K562 (cell line): Measurements from ENCODE around the gene BACE2. TPM values are rescaled to one million over a fixed set of nuclear protein-coding genes. Genes with fewer than 3 reads are reported as not detected.

Source experiments
- ATAC-seq: fragments of 200-7000 bp; cut with Tn5 transposase; 3 replicates; pipeline ENCODE4 v1.9.1; 2020; ENCODE audit warnings: moderate library complexity
- BruUV-seq: library from RNA; stranded (reverse); fragments of 400-500 nt; replicated peaks from 2 replicates; lab custom pipeline; 2021; lab: Mats Ljungman, UMichigan
- CTCF ChIA-PET: fragments of 300-600 bp; formaldehyde crosslinking; extraction: SDS; loops from one replicate; lab custom pipeline; 2021; ENCODE audit warnings: low intra/inter-chr PET ratio; lab: Yijun Ruan, JAX
- POLR2A ChIA-PET: fragments of 300-600, 350-650 bp; sonication (Branson Sonifier 250); formaldehyde crosslinking; extraction: SDS; loops from one replicate; lab custom pipeline; 2021; ENCODE audit warnings: antibody characterized with exemption, inconsistent platforms; lab: Yijun Ruan, JAX
- DNase-seq, 4 experiments: peaks; one replicate each; pipeline versions ENCODE4 v3.0.0 to v3.0.0-alpha.2; 2011 to 2018; ENCODE audit warnings: low spot score in 3 of 4, mixed read lengths in 3 of 4; ENCODE audit errors: extremely low read depth in 1 of 4
- FAIRE-seq: peaks from 2 replicates; lab custom pipeline; 2011; peaks lifted over from hg19 to GRCh38; lab: Jason Lieb, UNC
- H2AFZ ChIP-seq: 2 replicates; pipeline ENCODE4 v1.6.0; 2011; ENCODE audit warnings: low read depth, low read length, control low read depth, inconsistent platforms
- H3K27ac ChIP-seq: fragments of 200-600 bp; 3 replicates; pipeline ENCODE4 v1.8.0; 2011; ENCODE audit warnings: low read depth, mild to moderate bottlenecking, control low read depth, inconsistent platforms, low read length, moderate library complexity, mixed read lengths; ENCODE audit errors: extremely low read depth
- H3K27me3 ChIP-seq, 2 experiments: fragments of 300-600 bp in 1 of 2; 2 replicates in 1 of 2; 3 replicates in 1 of 2; pipeline versions ENCODE4 v1.6.0 to v1.8.0; 2011; ENCODE audit warnings: inconsistent platforms in 2 of 2, low read length in 2 of 2, mild to moderate bottlenecking in 1 of 2, mixed read lengths in 1 of 2, moderate library complexity in 1 of 2; ENCODE audit not compliant: control insufficient read depth in 2 of 2, insufficient read depth in 2 of 2
- H3K36me3 ChIP-seq: fragments of 300-600 bp; 3 replicates; pipeline ENCODE4 v1.8.0; 2011; ENCODE audit warnings: mild to moderate bottlenecking, low read length, inconsistent platforms; ENCODE audit not compliant: control insufficient read depth, insufficient read depth
- H3K4me1 ChIP-seq, 2 experiments: fragments of 200-600 bp in 1 of 2; replicated peaks in 1 of 2; 2 replicates in 1 of 2; 3 replicates in 1 of 2; pipeline versions ENCODE4 v1.5.1 to v1.8.0; 2011; ENCODE audit warnings: inconsistent platforms in 2 of 2, low read length in 2 of 2, mild to moderate bottlenecking in 1 of 2, mixed read lengths in 1 of 2, moderate library complexity in 1 of 2; ENCODE audit not compliant: control insufficient read depth in 2 of 2, insufficient read depth in 2 of 2
- H3K4me2 ChIP-seq: 2 replicates; pipeline ENCODE4 v1.6.1; 2011; ENCODE audit warnings: low read length, control low read depth, inconsistent platforms, mixed read lengths; ENCODE audit not compliant: insufficient read depth
- H3K4me3 ChIP-seq: fragments of 200-600 bp; sonication (generic), shearing (Covaris generic); 2 replicates; pipeline ENCODE4 v1.5.1; 2016; ENCODE audit warnings: control low read depth, inconsistent platforms
- H3K79me2 ChIP-seq: fragments of 200-600 bp; 3 replicates; pipeline ENCODE4 v1.8.0; 2011; ENCODE audit warnings: low read length, inconsistent platforms; ENCODE audit not compliant: control insufficient read depth, insufficient read depth
- H3K9ac ChIP-seq, 2 experiments: 2 replicates each; pipeline versions ENCODE4 v1.6.0 to v1.6.1; 2011; ENCODE audit warnings: low read depth in 2 of 2, low read length in 2 of 2, control low read depth in 1 of 2, inconsistent platforms in 1 of 2, mild to moderate bottlenecking in 1 of 2, mixed read lengths in 1 of 2; ENCODE audit not compliant: insufficient read depth in 1 of 2
- H3K9me1 ChIP-seq: one replicate; pipeline ENCODE4 v1.6.0; 2011; ENCODE audit warnings: inconsistent platforms, mild to moderate bottlenecking, low read length, moderate library complexity; ENCODE audit not compliant: control insufficient read depth, insufficient read depth
- H3K9me3 ChIP-seq: replicated peaks from 2 replicates; pipeline ENCODE4 v1.5.1; 2011; ENCODE audit warnings: low read depth, low read length, inconsistent platforms; ENCODE audit not compliant: control insufficient read depth, insufficient read depth
- H4K20me1 ChIP-seq: replicated peaks from 2 replicates; pipeline ENCODE4 v1.6.1; 2011; ENCODE audit warnings: low read length, inconsistent platforms, mixed read lengths; ENCODE audit not compliant: control insufficient read depth, insufficient read depth
- BRD9 ChIP-seq: fragments of 450-650 bp; IDR thresholded peaks from 2 replicates; pipeline ENCODE4 v1.6.1; 2018; ENCODE audit warnings: low read depth; ENCODE audit not compliant: partially characterized antibody
- FOSL1 ChIP-seq: fragments of 200-800 bp; sonication (Bioruptor generic); conservative IDR thresholded peaks from 2 replicates; pipeline ENCODE4 v1.6.1; 2016; ENCODE audit warnings: missing genetic modification characterization, missing compliant biosample characterization
- HSF4 ChIP-seq: fragments of 250-450 bp; sonication (Bioruptor Pico); IDR thresholded peaks from 2 replicates; pipeline ENCODE4 v2.1.2; 2022; ENCODE audit warnings: mild to moderate bottlenecking, moderate library complexity, borderline replicate concordance
- LEF1 ChIP-seq: fragments of 450-650 bp; IDR thresholded peaks from 2 replicates; pipeline ENCODE4 v1.6.1; 2016; ENCODE audit warnings: mild to moderate bottlenecking
- PCBP1 ChIP-seq: fragments of 200-400 bp; formaldehyde crosslinking; IDR thresholded peaks from 2 replicates; pipeline ENCODE4 v1.6.1; 2018; ENCODE audit warnings: mild to moderate bottlenecking, low read depth, low read length; ENCODE audit not compliant: poor library complexity, severe bottlenecking
- RBBP5 ChIP-seq: fragments of 200-600 bp; sonication (generic); IDR thresholded peaks from 2 replicates; pipeline ENCODE4 v1.6.1; 2012; ENCODE audit warnings: borderline replicate concordance, mild to moderate bottlenecking, low read length, control low read depth, inconsistent platforms; ENCODE audit not compliant: insufficient read depth, poor library complexity, severe bottlenecking
- ZNF263 ChIP-seq: sonication (generic); formaldehyde crosslinking; IDR thresholded peaks from 2 replicates; pipeline ENCODE4 v1.8.0; 2022; ENCODE audit warnings: mild to moderate bottlenecking, missing genetic modification reagents, borderline replicate concordance
- ZNF696 ChIP-seq: fragments of 250-450 bp; sonication (Bioruptor Pico); conservative IDR thresholded peaks from 2 replicates; pipeline ENCODE4 v1.4.0; 2020; ENCODE audit warnings: mild to moderate bottlenecking, moderate library complexity
- WGBS: fragments of 100-300 bp; shearing (Covaris generic); methylation state at CpG from one replicate; pipeline ENCODE4 v1.1.6; 2016; ENCODE audit warnings: low coverage, mixed read lengths; ENCODE audit not compliant: insufficient coverage; ENCODE audit errors: missing lambda C conversion rate; 5-methylcytosine and 5-hydroxymethylcytosine counted together
- in situ Hi-C: fragments of 300-500 bp; cut with MboI; formaldehyde crosslinking; loops from 4 replicates; pipeline ENCODE4 v1.15.0; 2018; ENCODE audit warnings: inconsistent platforms, mixed read lengths
- intact Hi-C: fragments of 100-400 bp; cut with micrococcal nuclease; formaldehyde crosslinking; loops from 2 replicates; pipeline ENCODE4 v1.14.2; 2022
- polyA plus RNA-seq, 8 experiments: library from polyadenylated mRNA; depleted of rRNA in 4 of 8; stranded (reverse) in 5 of 8; unstranded in 3 of 8; fragments of >200 nt; fragmentation: Nextera tagmentation in 2 of 8; fragmentation: Illumina TruSeq in 1 of 8; extraction: Ambion mirVana in 2 of 8; extraction: Trizol in 1 of 8; gene quantifications; 2 replicates each; pipeline versions ENCODE4 v1.2.1 to v1.2.3, GENCODE V29; 2011 to 2014; ENCODE audit warnings: inconsistent platforms in 1 of 8, missing spikeins in 1 of 8
- total RNA-seq, 7 experiments: library from RNA; depleted of rRNA in 6 of 7; stranded (reverse); fragments of >200 nt in 6 of 7; fragmentation: Illumina TruSeq in 2 of 7; extraction: Trizol in 2 of 7; gene quantifications; 2 replicates each; pipeline versions ENCODE4 v1.2.1 to v1.2.3, GENCODE V29; 2011 to 2021; ENCODE audit warnings: low replicate concordance in 1 of 7
- TF ChIP-seq, protein P1 (sequence below): fragments of 250-450 bp; sonication (Bioruptor Pico); IDR thresholded peaks from 2 replicates; pipeline ENCODE4 v1.4.0; 2020; ENCODE audit warnings: borderline replicate concordance
- TF ChIP-seq, protein P2 (sequence below): sonication (generic); formaldehyde crosslinking; IDR thresholded peaks from 2 replicates; pipeline ENCODE4 v1.8.0; 2022; ENCODE audit warnings: missing genetic modification reagents, mild to moderate bottlenecking, moderate library complexity, borderline replicate concordance

The BACE2 gene
- total and polyA plus RNA-seq, 9 of the 15 experiments (the other 6 are each of a cell fraction or from before 2014, with no cell fraction given) = 0.05 to 0.24 (median 0.15) TPM; not detected in 2

DNA sequence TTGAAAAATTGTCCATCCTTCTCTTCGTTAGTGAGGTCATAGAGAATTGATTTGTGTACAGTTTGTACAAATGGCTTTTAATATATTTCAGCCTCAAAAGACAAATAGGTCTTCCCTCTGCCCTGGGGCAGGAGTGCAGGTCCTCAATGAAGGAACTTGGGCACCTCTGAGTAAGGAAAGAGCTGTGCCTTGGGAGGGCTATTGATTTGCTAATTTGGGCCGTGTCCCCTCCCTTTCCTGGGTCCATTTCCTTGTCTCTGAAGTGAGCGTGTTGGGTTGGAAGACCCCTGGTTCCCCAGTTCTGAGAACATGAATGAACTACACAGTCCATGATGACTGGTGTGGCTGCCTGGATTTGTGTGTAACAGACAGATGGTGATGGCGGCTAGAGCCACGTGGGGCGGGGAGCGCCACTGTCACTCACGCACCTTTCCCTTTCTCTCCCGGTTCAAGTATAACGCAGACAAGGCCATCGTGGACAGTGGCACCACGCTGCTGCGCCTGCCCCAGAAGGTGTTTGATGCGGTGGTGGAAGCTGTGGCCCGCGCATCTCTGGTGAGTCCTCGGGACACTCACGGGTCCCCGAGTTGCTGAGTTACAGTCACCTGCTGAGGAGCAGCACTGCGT is 77.7 kb downstream of the BACE2 start:
- Histone ChIP-seq H3K9me3 (no peaks in the 10 kb centered on the region), H3K27me3 (peaks cover 26 to 48% of the 10 kb centered on the region in 2 experiments), H3K4me1 (peaks cover 0 to 3% of the 10 kb centered on the region in 2 experiments; a peak in 1 of 5 replicates), H3K9me1 (no peaks in the 10 kb centered on the region), H3K36me3 (no peaks in the 10 kb centered on the region), H3K79me2 (no peaks in the 10 kb centered on the region), H3K27ac (no peak overlapping the region), H2AFZ (no peak overlapping the region), H3K4me2 (no peak overlapping the region), H3K4me3 (no peak overlapping the region), H3K9ac (no peak overlapping the region), H4K20me1 (peaks cover 12% of the 10 kb centered on the region; the same call in 1 of the 2 replicates)
- in situ Hi-C loops (no loop called here), intact Hi-C loops (no loop called here)
- ChIA-PET POLR2A (no interaction called here), CTCF (no interaction called here)
- TF ChIP-seq HSF4 (no peak), ZNF696 (CRISPR knock-in tag) (no peak), BRD9 (no peak), FOSL1 (tag) (no peak), RBBP5 (no peak), LEF1 (no peak), ZNF263 (CRISPR knock-in tag) (no peak), PCBP1 (no peak)
- TF ChIP-seq, protein P1, sequence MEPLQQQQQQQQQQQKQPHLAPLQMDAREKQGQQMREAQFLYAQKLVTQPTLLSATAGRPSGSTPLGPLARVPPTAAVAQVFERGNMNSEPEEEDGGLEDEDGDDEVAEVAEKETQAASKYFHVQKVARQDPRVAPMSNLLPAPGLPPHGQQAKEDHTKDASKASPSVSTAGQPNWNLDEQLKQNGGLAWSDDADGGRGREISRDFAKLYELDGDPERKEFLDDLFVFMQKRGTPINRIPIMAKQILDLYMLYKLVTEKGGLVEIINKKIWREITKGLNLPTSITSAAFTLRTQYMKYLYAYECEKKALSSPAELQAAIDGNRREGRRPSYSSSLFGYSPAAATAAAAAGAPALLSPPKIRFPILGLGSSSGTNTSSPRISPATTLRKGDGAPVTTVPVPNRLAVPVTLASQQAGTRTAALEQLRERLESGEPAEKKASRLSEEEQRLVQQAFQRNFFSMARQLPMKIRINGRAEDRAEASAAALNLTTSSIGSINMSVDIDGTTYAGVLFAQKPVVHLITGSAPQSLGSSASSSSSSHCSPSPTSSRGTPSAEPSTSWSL (CRISPR knock-in tag) = no peak
- TF ChIP-seq, protein P2, sequence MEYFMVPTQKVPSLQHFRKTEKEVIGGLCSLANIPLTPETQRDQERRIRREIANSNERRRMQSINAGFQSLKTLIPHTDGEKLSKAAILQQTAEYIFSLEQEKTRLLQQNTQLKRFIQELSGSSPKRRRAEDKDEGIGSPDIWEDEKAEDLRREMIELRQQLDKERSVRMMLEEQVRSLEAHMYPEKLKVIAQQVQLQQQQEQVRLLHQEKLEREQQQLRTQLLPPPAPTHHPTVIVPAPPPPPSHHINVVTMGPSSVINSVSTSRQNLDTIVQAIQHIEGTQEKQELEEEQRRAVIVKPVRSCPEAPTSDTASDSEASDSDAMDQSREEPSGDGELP = no peak
- DNase-seq (no peak), ATAC-seq (no peak), FAIRE-seq (no peak)
- WGBS = under 1% methylated on average over 16 of the region's 20 CpGs
- BruUV-seq = no TSS peak
